ENCODE results near the gene IL1F10.

Gene IL1F10

GRCh38 chr2:113058998-113059960 lies 8.5 kb upstream of the IL1F10 start, which contains the start of gene IL36RN:
TSS of gene IL36RN (plus strand) at chr2:113059198. CDS start at chr2:113059439, 241 bp downstream.
- DNase-seq (ENCODE audit: low spot score) (no peak), FAIRE-seq (no peak)

GRCh38 chr2:113060396-113060795 lies 7.4 kb upstream of the IL1F10 start:
- DNase-seq (ENCODE audit: low spot score) = peak; percentile 19

GRCh38 chr2:113060796-113061195 lies 7.0 kb upstream of the IL1F10 start:
- FAIRE-seq = no peak
- DNase-seq (ENCODE audit: low spot score) = no peak

More at GRCh38 chr2:113060396-113060795, 7.4 kb upstream of the IL1F10 start:
- no peak for FAIRE-seq

GRCh38 chr2:113061241-113061640 lies 6.5 kb upstream of the IL1F10 start:
- DNase-seq (ENCODE audit: low spot score) = no peak
- no peak for FAIRE-seq

GRCh38 chr2:113061896-113062770 lies 5.6 kb upstream of the IL1F10 start:
- FAIRE-seq = no peak
- no peak for DNase-seq (ENCODE audit: low spot score)

GRCh38 chr2:113064281-113064680 lies 3.5 kb upstream of the IL1F10 start:
- DNase-seq (ENCODE audit: low spot score) (no peak), FAIRE-seq (no peak)

- FAIRE-seq (no peak), DNase-seq (ENCODE audit: low spot score) (no peak)
Observed at GRCh38 chr2:113064898-113065297, 2.9 kb upstream of the IL1F10 start.

- no peak for DNase-seq (ENCODE audit: low spot score)
- FAIRE-seq = no peak
Observed at GRCh38 chr2:113068249-113068648, 479 bp downstream of the IL1F10 start.

- peak; percentile 89 for FAIRE-seq
- peak; percentile 93 for DNase-seq (ENCODE audit: low spot score)
Observed at GRCh38 chr2:113068706-113069485, 1.1 kb downstream of the IL1F10 start.

GRCh38 chr2:113069676-113070605 lies 2.2 kb downstream of the IL1F10 start:
- FAIRE-seq (peak; percentile 80), DNase-seq (ENCODE audit: low spot score) (peak; percentile 87)

- FAIRE-seq (no peak), DNase-seq (ENCODE audit: low spot score) (no peak)
Observed at GRCh38 chr2:113070606-113070975, 2.8 kb downstream of the IL1F10 start.

- DNase-seq (ENCODE audit: low spot score) (peak; percentile 45), FAIRE-seq (no peak)
Observed at GRCh38 chr2:113072584-113072983, 4.8 kb downstream of the IL1F10 start.

GRCh38 chr2:113073325-113073834 lies 5.6 kb downstream of the IL1F10 start:
- DNase-seq (ENCODE audit: low spot score) (no peak), FAIRE-seq (no peak)

- no peak for FAIRE-seq
Observed at GRCh38 chr2:113075030-113075429, 7.3 kb downstream of the IL1F10 start.

GRCh38 chr2:113075600-113075999 lies 7.8 kb downstream of the IL1F10 start:
- DNase-seq (ENCODE audit: low spot score) = no peak
- FAIRE-seq = no peak

More at GRCh38 chr2:113075030-113075429, 7.3 kb downstream of the IL1F10 start:
- DNase-seq (ENCODE audit: low spot score) = no peak

- FAIRE-seq = no peak
- DNase-seq (ENCODE audit: low spot score) = no peak
Observed at GRCh38 chr2:113076954-113077669, 9.3 kb downstream of the IL1F10 start.

- DNase-seq (ENCODE audit: low spot score) = peak; percentile 65
- FAIRE-seq = no peak
Observed at GRCh38 chr2:113077921-113078320, 10.2 kb downstream of the IL1F10 start.

GRCh38 chr2:113078350-113078839 lies 10.6 kb downstream of the IL1F10 start:
- peak; percentile 63 for FAIRE-seq
- DNase-seq (ENCODE audit: low spot score) = peak; percentile 71

- FAIRE-seq (no peak), DNase-seq (ENCODE audit: low spot score) (no peak)
Observed at GRCh38 chr2:113079131-113079530, 11.4 kb downstream of the IL1F10 start.

Data from RCC 7860 (cell line).